K562 (cell line): ENCODE measurements around the gene ORAI2. TPM values are rescaled to one million over a fixed set of nuclear protein-coding genes. Genes with fewer than 3 reads are reported as not detected.

Source experiments
- ARHGAP35 ChIP-seq: fragments of 450-650 bp; IDR thresholded peaks from 2 replicates; pipeline ENCODE4 v1.6.1; 2018; ENCODE audit not compliant: partially characterized antibody
- ETV5 ChIP-seq: sonication (generic); formaldehyde crosslinking; IDR thresholded peaks from 2 replicates; pipeline ENCODE4 v1.4.0; 2020; ENCODE audit warnings: low read depth, mild to moderate bottlenecking, missing genetic modification reagents
- FOXJ3 ChIP-seq: sonication (generic); formaldehyde crosslinking; IDR thresholded peaks from 2 replicates; pipeline ENCODE4 v1.4.0; 2020; ENCODE audit warnings: mild to moderate bottlenecking, missing genetic modification reagents
- HBP1 ChIP-seq: fragments of 450-650 bp; formaldehyde crosslinking; IDR thresholded peaks from 2 replicates; pipeline ENCODE4 v1.4.0; 2022; ENCODE audit warnings: missing genetic modification characterization
- MXD1 ChIP-seq: fragments of 250-450 bp; sonication (Bioruptor Pico); IDR thresholded peaks from 2 replicates; pipeline ENCODE4 v1.8.0; 2021; ENCODE audit warnings: borderline replicate concordance, mild to moderate bottlenecking, moderate library complexity; ENCODE audit not compliant: poor library complexity, severe bottlenecking
- RNF2 ChIP-seq: sonication (generic); IDR thresholded peaks from 2 replicates; pipeline ENCODE4 v1.6.1; 2016
- SNRNP70 ChIP-seq: fragments of 200-400 bp; formaldehyde crosslinking; optimal IDR thresholded peaks from 2 replicates; pipeline ENCODE3; 2017; ENCODE audit warnings: low read depth, low read length
- ZFP91 ChIP-seq: sonication (generic); formaldehyde crosslinking; IDR thresholded peaks from 2 replicates; pipeline ENCODE4 v1.8.0; 2022; ENCODE audit warnings: mild to moderate bottlenecking, missing genetic modification reagents
- polyA plus RNA-seq, 8 experiments: library from polyadenylated mRNA; depleted of rRNA in 4 of 8; stranded (reverse) in 5 of 8; unstranded in 3 of 8; fragments of >200 nt; fragmentation: Nextera tagmentation in 2 of 8; fragmentation: Illumina TruSeq in 1 of 8; extraction: Ambion mirVana in 2 of 8; extraction: Trizol in 1 of 8; gene quantifications; 2 replicates each; pipeline versions ENCODE4 v1.2.1 to v1.2.3, GENCODE V29; 2011 to 2014; ENCODE audit warnings: inconsistent platforms in 1 of 8, missing spikeins in 1 of 8
- total RNA-seq, 7 experiments: library from RNA; depleted of rRNA in 6 of 7; stranded (reverse); fragments of >200 nt in 6 of 7; fragmentation: Illumina TruSeq in 2 of 7; extraction: Trizol in 2 of 7; gene quantifications; 2 replicates each; pipeline versions ENCODE4 v1.2.1 to v1.2.3, GENCODE V29; 2011 to 2021; ENCODE audit warnings: low replicate concordance in 1 of 7
- TF ChIP-seq, protein P1 (sequence below): fragments of 200-600 bp; sonication (generic); IDR thresholded peaks from one replicate; pipeline ENCODE4 v1.6.1; 2012; ENCODE audit warnings: mild to moderate bottlenecking, low read depth, low read length, inconsistent platforms
- TF ChIP-seq, protein P2 (sequence below): fragments of 250-450 bp; sonication (Bioruptor Pico); IDR thresholded peaks from 2 replicates; pipeline ENCODE4 v1.4.0; 2020; ENCODE audit warnings: mild to moderate bottlenecking

Gene ORAI2
- total and polyA plus RNA-seq, 9 of the 15 experiments (the other 6 are each of a cell fraction or from before 2014, with no cell fraction given) = 1.1 to 27.7 (median 9.2) TPM

GRCh38 chr7:102464577-102465280 lies 31.4 kb downstream of the ORAI2 start, which contains the start of the genes ALKBH4 and LRWD1 (continued):
- TF ChIP-seq, protein P1, sequence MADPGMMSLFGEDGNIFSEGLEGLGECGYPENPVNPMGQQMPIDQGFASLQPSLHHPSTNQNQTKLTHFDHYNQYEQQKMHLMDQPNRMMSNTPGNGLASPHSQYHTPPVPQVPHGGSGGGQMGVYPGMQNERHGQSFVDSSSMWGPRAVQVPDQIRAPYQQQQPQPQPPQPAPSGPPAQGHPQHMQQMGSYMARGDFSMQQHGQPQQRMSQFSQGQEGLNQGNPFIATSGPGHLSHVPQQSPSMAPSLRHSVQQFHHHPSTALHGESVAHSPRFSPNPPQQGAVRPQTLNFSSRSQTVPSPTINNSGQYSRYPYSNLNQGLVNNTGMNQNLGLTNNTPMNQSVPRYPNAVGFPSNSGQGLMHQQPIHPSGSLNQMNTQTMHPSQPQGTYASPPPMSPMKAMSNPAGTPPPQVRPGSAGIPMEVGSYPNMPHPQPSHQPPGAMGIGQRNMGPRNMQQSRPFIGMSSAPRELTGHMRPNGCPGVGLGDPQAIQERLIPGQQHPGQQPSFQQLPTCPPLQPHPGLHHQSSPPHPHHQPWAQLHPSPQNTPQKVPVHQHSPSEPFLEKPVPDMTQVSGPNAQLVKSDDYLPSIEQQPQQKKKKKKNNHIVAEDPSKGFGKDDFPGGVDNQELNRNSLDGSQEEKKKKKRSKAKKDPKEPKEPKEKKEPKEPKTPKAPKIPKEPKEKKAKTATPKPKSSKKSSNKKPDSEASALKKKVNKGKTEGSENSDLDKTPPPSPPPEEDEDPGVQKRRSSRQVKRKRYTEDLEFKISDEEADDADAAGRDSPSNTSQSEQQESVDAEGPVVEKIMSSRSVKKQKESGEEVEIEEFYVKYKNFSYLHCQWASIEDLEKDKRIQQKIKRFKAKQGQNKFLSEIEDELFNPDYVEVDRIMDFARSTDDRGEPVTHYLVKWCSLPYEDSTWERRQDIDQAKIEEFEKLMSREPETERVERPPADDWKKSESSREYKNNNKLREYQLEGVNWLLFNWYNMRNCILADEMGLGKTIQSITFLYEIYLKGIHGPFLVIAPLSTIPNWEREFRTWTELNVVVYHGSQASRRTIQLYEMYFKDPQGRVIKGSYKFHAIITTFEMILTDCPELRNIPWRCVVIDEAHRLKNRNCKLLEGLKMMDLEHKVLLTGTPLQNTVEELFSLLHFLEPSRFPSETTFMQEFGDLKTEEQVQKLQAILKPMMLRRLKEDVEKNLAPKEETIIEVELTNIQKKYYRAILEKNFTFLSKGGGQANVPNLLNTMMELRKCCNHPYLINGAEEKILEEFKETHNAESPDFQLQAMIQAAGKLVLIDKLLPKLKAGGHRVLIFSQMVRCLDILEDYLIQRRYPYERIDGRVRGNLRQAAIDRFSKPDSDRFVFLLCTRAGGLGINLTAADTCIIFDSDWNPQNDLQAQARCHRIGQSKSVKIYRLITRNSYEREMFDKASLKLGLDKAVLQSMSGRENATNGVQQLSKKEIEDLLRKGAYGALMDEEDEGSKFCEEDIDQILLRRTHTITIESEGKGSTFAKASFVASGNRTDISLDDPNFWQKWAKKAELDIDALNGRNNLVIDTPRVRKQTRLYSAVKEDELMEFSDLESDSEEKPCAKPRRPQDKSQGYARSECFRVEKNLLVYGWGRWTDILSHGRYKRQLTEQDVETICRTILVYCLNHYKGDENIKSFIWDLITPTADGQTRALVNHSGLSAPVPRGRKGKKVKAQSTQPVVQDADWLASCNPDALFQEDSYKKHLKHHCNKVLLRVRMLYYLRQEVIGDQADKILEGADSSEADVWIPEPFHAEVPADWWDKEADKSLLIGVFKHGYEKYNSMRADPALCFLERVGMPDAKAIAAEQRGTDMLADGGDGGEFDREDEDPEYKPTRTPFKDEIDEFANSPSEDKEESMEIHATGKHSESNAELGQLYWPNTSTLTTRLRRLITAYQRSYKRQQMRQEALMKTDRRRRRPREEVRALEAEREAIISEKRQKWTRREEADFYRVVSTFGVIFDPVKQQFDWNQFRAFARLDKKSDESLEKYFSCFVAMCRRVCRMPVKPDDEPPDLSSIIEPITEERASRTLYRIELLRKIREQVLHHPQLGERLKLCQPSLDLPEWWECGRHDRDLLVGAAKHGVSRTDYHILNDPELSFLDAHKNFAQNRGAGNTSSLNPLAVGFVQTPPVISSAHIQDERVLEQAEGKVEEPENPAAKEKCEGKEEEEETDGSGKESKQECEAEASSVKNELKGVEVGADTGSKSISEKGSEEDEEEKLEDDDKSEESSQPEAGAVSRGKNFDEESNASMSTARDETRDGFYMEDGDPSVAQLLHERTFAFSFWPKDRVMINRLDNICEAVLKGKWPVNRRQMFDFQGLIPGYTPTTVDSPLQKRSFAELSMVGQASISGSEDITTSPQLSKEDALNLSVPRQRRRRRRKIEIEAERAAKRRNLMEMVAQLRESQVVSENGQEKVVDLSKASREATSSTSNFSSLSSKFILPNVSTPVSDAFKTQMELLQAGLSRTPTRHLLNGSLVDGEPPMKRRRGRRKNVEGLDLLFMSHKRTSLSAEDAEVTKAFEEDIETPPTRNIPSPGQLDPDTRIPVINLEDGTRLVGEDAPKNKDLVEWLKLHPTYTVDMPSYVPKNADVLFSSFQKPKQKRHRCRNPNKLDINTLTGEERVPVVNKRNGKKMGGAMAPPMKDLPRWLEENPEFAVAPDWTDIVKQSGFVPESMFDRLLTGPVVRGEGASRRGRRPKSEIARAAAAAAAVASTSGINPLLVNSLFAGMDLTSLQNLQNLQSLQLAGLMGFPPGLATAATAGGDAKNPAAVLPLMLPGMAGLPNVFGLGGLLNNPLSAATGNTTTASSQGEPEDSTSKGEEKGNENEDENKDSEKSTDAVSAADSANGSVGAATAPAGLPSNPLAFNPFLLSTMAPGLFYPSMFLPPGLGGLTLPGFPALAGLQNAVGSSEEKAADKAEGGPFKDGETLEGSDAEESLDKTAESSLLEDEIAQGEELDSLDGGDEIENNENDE = no peak
- TF ChIP-seq HBP1 (0 out of 2 replicates have a peak, but pooled peaks have one; percentile 25), ARHGAP35 (no peak), MXD1 (CRISPR knock-in tag) (no peak), FOXJ3 (no peak), ETV5 (peak; percentile 100), RNF2 (peak; percentile 72; the same call in 1 of the 2 replicates), SNRNP70 (no peak), ZFP91 (CRISPR knock-in tag) (no peak)
- TF ChIP-seq, protein P2, sequence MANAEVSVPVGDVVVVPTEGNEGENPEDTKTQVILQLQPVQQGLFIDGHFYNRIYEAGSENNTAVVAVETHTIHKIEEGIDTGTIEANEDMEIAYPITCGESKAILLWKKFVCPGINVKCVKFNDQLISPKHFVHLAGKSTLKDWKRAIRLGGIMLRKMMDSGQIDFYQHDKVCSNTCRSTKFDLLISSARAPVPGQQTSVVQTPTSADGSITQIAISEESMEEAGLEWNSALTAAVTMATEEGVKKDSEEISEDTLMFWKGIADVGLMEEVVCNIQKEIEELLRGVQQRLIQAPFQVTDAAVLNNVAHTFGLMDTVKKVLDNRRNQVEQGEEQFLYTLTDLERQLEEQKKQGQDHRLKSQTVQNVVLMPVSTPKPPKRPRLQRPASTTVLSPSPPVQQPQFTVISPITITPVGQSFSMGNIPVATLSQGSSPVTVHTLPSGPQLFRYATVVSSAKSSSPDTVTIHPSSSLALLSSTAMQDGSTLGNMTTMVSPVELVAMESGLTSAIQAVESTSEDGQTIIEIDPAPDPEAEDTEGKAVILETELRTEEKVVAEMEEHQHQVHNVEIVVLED (CRISPR knock-in tag) = peak; percentile 89
